ENCODE data around the gene SNTG2.

The SNTG2 gene

DNA sequence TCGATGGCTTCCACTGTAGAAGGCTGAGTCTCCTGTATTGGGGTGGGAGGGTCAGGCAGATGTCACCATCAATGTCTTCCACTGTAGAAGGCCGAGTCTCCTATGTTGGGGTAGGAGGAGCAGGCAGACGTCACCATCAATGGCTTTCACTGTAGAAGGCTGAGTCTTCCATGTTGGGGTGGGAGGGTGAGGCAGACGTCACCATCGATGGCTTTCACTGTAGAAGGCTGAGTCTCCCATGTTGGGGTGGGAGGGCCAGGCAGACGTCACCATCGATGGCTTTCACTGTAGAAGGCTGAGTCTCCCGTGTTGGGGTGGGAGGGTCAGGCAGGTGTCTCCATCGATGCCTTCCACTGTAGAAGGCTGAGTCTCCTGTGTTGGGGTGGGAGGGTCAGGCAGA, 345.1 kb downstream of the SNTG2 start:
- DNase-seq: no peak

GRCh38 chr2:1297372-1298159, 346.9 kb downstream of the SNTG2 start:
- DNase-seq: no peak

GRCh38 chr2:1299043-1299442, 348.4 kb downstream of the SNTG2 start:
- DNase-seq: no peak

- no peak for DNase-seq
Observed at GRCh38 chr2:1300284-1300683, 349.6 kb downstream of the SNTG2 start.

- no peak for DNase-seq
Observed at GRCh38 chr2:1301056-1301455, 350.4 kb downstream of the SNTG2 start.

GRCh38 chr2:1305342-1306013, 354.8 kb downstream of the SNTG2 start:
- DNase-seq: peak in 1 of 4 experiments; percentile 3

GRCh38 chr2:1306014-1306686, 355.5 kb downstream of the SNTG2 start:
- no peak for DNase-seq

- DNase-seq: no peak
Observed at GRCh38 chr2:1306687-1307516, 356.3 kb downstream of the SNTG2 start.

DNA sequence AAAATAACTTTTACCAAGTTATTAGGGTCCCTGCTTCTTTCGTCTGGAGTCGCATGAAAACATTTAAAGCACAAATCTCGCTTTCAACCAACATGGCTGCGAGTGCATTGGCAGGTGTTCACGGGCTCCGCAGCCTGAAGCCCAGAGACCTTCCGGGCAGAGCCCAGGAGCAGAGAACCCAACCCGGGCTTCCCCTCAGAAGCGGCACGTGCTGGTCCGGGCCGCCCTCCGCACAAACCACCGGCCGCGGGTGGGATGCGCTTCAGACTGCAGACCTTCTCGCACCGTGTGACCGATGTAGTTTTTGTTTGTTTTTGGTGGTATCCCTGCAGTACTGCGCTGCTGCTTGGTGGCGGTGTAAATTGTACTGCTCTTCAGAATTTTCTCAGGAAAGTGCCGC, 357.0 kb downstream of the SNTG2 start:
- DNase-seq: no peak

DNA sequence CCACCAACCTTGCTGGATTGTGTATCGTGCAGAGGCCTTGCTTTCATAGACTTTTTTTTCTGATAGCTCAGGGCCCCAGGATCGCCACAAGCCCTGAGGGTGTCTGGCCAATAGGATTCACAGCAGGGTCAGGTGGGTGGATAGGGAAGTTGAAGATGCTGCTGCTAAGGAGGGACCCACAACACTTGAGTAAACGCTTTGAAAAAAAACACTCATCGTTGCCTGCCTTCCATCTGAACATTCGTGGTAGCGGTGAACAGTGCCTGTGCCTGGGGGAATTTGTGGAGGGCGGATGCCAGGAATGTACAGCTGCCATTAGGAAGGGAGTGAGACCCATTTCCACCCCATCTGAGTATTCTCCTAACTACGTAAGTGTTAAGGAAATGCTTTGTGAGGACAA, 358.0 kb downstream of the SNTG2 start:
- no peak for DNase-seq

- DNase-seq: no peak
Observed at GRCh38 chr2:1309507-1309906, 358.9 kb downstream of the SNTG2 start.

DNA sequence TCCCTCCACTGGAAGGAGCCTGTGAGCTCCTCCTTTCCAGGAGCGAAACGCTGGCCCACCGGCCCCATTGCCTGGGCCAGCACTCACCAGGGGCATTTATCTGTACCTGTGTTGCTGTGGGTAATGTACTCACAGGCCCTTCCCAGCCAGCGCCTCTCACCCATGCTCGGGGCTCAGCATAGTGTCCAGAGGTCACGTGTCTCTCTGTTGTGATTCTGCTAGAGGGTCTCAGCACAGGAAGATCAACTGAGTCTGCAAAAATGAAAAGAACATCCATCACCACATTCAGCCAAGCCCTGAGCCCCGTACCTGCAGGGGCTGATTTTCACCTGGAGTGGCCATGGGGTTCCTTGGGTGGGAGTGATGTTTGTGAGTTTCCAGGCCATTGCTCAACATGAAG, 359.6 kb downstream of the SNTG2 start:
- DNase-seq: no peak

GRCh38 chr2:1310866-1311265, 360.2 kb downstream of the SNTG2 start:
- DNase-seq: no peak

- DNase-seq: no peak
Observed at GRCh38 chr2:1313240-1313924, 362.7 kb downstream of the SNTG2 start.

DNA sequence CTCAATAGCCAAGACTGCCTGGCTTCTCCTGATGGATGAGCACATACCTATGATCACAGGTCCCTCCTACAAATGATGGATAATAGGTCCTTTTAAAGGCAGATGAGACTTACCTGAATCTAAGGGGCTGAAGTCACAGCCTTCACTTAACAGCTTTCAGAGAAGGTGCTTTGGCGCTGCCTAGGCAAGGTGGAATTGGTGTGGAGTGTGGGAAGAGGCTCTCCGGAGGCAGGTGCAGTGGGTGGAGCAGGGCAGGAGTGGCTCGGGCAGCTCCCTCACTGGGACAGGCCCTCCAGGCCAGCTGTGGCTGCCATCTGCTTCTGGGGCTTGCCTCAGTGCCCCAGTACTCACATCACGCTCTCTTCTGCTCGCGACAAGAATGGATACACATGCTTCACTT, 363.6 kb downstream of the SNTG2 start:
- DNase-seq: no peak

- no peak for DNase-seq
Observed at GRCh38 chr2:1318366-1319009, 367.8 kb downstream of the SNTG2 start.

- DNase-seq: no peak
Observed at GRCh38 chr2:1319393-1319792, 368.7 kb downstream of the SNTG2 start.

GRCh38 chr2:1321321-1321720, 370.7 kb downstream of the SNTG2 start:
- no peak for DNase-seq

DNA sequence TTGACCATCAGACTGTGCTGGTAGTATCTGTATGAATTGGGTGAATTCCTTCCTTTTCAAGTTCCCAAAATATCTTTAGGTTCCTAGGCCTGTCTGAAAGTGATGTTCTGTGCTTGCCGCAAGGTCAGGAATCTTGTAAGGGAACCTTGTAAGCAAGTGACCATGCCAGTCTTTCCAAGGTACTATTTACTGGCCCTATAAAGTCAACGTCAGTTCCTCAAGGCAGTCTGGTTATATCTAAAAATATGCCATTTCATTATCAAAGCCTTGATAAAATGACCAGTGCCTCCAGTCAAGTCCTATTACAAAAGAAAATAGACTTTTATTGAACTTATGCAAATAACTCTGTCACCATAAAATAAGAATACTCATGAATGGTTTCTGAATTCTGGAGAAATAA, 374.2 kb downstream of the SNTG2 start:
- no peak for DNase-seq

DNA sequence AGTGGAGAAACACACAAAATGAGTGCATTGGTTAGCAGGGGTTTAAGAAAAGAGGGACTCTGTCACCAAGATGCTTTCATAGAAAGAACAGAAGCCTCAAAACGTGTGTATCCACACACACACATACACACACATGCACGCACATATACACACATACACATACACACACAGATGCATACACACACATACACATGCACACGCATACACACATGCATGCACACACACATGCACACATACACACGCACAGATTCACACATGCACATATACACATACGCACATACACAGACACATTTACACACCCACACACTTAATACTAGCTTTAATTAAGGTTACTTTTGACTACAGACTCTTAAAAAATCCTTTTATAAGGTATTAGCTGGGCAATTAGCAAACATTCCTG, 378.0 kb downstream of the SNTG2 start:
- no peak for DNase-seq

- DNase-seq: no peak
Observed at GRCh38 chr2:1339388-1340140, 388.9 kb downstream of the SNTG2 start.
